HAP-1 (cell line): ENCODE results near the gene LRRN3.

Source experiments
- DNase-seq, 2 experiments: peaks; one replicate each; pipeline ENCODE4 v3.0.0-alpha.2; 2016 to 2020; ENCODE audit warnings: low spot score in 2 of 2
- H3K27me3 ChIP-seq: fragments of 250-450 bp; sonication (Bioruptor Pico); 2 replicates; pipeline ENCODE4 v1.5.1; 2020; ENCODE audit warnings: low read depth, mild to moderate bottlenecking, moderate library complexity
- H3K36me3 ChIP-seq: fragments of 250-450 bp; sonication (Bioruptor Pico); replicated peaks from 2 replicates; pipeline ENCODE4 v1.5.1; 2020; ENCODE audit warnings: mild to moderate bottlenecking
- H3K4me1 ChIP-seq: fragments of 250-450 bp; sonication (Bioruptor Pico); 2 replicates; pipeline ENCODE4 v1.5.1; 2020; ENCODE audit warnings: mild to moderate bottlenecking
- H3K4me3 ChIP-seq: fragments of 250-450 bp; sonication (Bioruptor Pico); 2 replicates; pipeline ENCODE4 v1.5.1; 2020; ENCODE audit warnings: mild to moderate bottlenecking, moderate library complexity
- H3K9me3 ChIP-seq: fragments of 250-450 bp; sonication (Bioruptor Pico); 2 replicates; pipeline ENCODE4 v1.5.1; 2020; ENCODE audit warnings: mild to moderate bottlenecking, moderate library complexity
- in situ Hi-C: fragments of 300-500 bp; cut with MboI; formaldehyde crosslinking; loops from 3 replicates; pipeline ENCODE4 v1.14.3; 2020; ENCODE audit warnings: low sequenced_read_pairs, inconsistent platforms, mixed read lengths

The LRRN3 gene

GRCh38 chr7:111173990-111174389, 83.1 kb downstream of the LRRN3 start:
- H3K27me3 ChIP-seq, result no peaks in the 10 kb centered on the region
- H3K4me1 ChIP-seq, result no peaks in the 10 kb centered on the region
- no peaks in the 10 kb centered on the region for H3K36me3 ChIP-seq
- no peak overlapping the region for H3K4me3 ChIP-seq
- no peaks in the 10 kb centered on the region for H3K9me3 ChIP-seq
- in situ Hi-C loops, result no loop called here
- DNase-seq, result no peak

DNA sequence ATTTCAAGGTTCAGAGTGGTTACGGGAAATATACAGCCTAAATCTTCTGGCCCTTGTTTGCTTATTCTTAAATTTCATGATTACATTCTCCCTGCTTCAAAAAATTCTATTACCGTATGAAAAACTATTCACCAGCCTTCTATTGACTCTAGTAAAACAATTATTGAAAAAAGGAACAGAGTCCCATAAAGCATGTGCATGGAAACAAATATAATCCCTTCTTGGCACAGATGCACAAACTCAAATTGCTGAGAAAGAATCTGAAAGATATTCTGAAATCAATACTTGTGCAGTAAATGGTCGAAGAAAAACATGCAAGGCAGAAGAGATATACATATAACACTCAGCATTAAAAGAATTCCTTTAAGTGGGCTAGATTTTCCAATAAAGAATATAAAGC, 83.6 kb downstream of the LRRN3 start:
- no peak overlapping the region for H3K4me3 ChIP-seq
- H3K9me3 ChIP-seq, result no peaks in the 10 kb centered on the region
- H3K36me3 ChIP-seq, result no peaks in the 10 kb centered on the region
- no peak for DNase-seq
- no peaks in the 10 kb centered on the region for H3K4me1 ChIP-seq
- H3K27me3 ChIP-seq, result no peaks in the 10 kb centered on the region
- in situ Hi-C loops, result no loop called here
